ENCODE measurements around the gene CLEC16A. TPM values are rescaled to one million over a fixed set of nuclear protein-coding genes. Genes with fewer than 3 reads are reported as not detected.

Gene CLEC16A
- total and polyA plus RNA-seq, 2 donors (not counting 1 experiment from before 2014, with no cell fraction given): 21.9 to 79.5 TPM

GRCh38 chr16:11051879-11052808 is 107.8 kb downstream of the CLEC16A start:
- peaks cover 0 to 57% of the 10 kb centered on the region in 2 experiments for H3K36me3 ChIP-seq (replicated peaks in 1 of 2; ENCODE audit: control extremely low read depth in 1 of 2, control insufficient read depth in 1 of 2, extremely low read depth in 1 of 2, insufficient read depth in 2 of 2, low read length in 1 of 2)
- 38% methylated on average over 12 of the region's 17 CpGs for WGBS (ENCODE audit: insufficient coverage)
- DNase-seq (peak; percentile 24), ATAC-seq (ENCODE audit: low read depth) (peak; percentile 61)
- intact Hi-C loops (cut with micrococcal nuclease): no loop called here
- ChIA-PET POLR2A (no interaction called here), CTCF (interaction anchor here (0.6 to 1.7 kb wide), 6 partner anchors 53 to 207 kb away, joined by 3 to 8 read pairs (median 3); no protein-coding TSS in a partner anchor)
- H4K20me1 ChIP-seq (ENCODE audit: control insufficient read depth, insufficient read depth, low read length, poor library complexity, severe bottlenecking): no peaks in the 10 kb centered on the region
- no peak overlapping the region for H3K4me3 Mint-ChIP-seq
- no peaks in the 10 kb centered on the region for H3K79me2 ChIP-seq (ENCODE audit: control insufficient read depth, insufficient read depth, low read length)
- no peak for TF ChIP-seq CTCF (IDR thresholded peaks at IDR 0.05)
- no peak for TF ChIP-seq EZH2 (IDR thresholded peaks at IDR 0.05; ENCODE audit: borderline replicate concordance, insufficient read depth, low read depth, low read length, poor library complexity, severe bottlenecking)
- H3K9me3 ChIP-seq (ENCODE audit: control extremely low read depth in 1 of 3, control insufficient read depth in 2 of 3, insufficient read depth in 1 of 3, low read length in 2 of 3): no peaks in the 10 kb centered on the region
- no peaks in the 10 kb centered on the region for H3K27me3 ChIP-seq (replicated peaks in 1 of 4; ENCODE audit: control extremely low read depth in 1 of 4, control insufficient read depth in 3 of 4, insufficient read depth in 4 of 4, low read length in 3 of 4)
- H2AFZ ChIP-seq (ENCODE audit: insufficient read depth, low read depth, low read length, poor library complexity, severe bottlenecking): no peak overlapping the region
- no peak overlapping the region for H3K4me3 ChIP-seq (ENCODE audit: control extremely low read depth in 1 of 5, extremely low read depth in 1 of 5, insufficient read depth in 1 of 5, low read depth in 2 of 5, low read length in 4 of 5)
- peaks cover 19% of the 10 kb centered on the region for H3K4me1 Mint-ChIP-seq
- no peaks in the 10 kb centered on the region for H3K9me3 Mint-ChIP-seq (ENCODE audit: insufficient read depth)
- no peak overlapping the region for H3K4me2 ChIP-seq (replicated peaks; ENCODE audit: low read depth, low read length, poor library complexity, severe bottlenecking)
- H3K9ac ChIP-seq (ENCODE audit: low read length): no peak overlapping the region
- H3K27me3 Mint-ChIP-seq: no peaks in the 10 kb centered on the region
- peaks cover 11 to 14% of the 10 kb centered on the region in 2 donors for H3K4me1 ChIP-seq (ENCODE audit: control insufficient read depth in 2 of 2, insufficient read depth in 2 of 2, low read length in 2 of 2)
- peak overlapping the region; percentile 4 for H3K27ac Mint-ChIP-seq
- no peak overlapping the region for H3K27ac ChIP-seq (ENCODE audit: low read length in 2 of 2)

GRCh38 chr16:11053916-11054460 is 109.6 kb downstream of the CLEC16A start:
- no peak for TF ChIP-seq EZH2 (IDR thresholded peaks at IDR 0.05; ENCODE audit: borderline replicate concordance, insufficient read depth, low read depth, low read length, poor library complexity, severe bottlenecking)
- TF ChIP-seq CTCF (IDR thresholded peaks at IDR 0.05): no peak
- Histone ChIP-seq H3K9ac (ENCODE audit: low read length) (no peak overlapping the region), H2AFZ (ENCODE audit: insufficient read depth, low read depth, low read length, poor library complexity, severe bottlenecking) (no peak overlapping the region), H3K27ac (ENCODE audit: low read length in 2 of 2) (no peak overlapping the region), H3K4me3 (ENCODE audit: control extremely low read depth in 1 of 5, extremely low read depth in 1 of 5, insufficient read depth in 1 of 5, low read depth in 2 of 5, low read length in 4 of 5) (no peak overlapping the region), H3K4me2 (replicated peaks; ENCODE audit: low read depth, low read length, poor library complexity, severe bottlenecking) (no peak overlapping the region), H3K36me3 (replicated peaks in 1 of 2; ENCODE audit: control extremely low read depth in 1 of 2, control insufficient read depth in 1 of 2, extremely low read depth in 1 of 2, insufficient read depth in 2 of 2, low read length in 1 of 2) (peaks cover 0 to 54% of the 10 kb centered on the region in 2 experiments), H3K79me2 (ENCODE audit: control insufficient read depth, insufficient read depth, low read length) (no peaks in the 10 kb centered on the region), H4K20me1 (ENCODE audit: control insufficient read depth, insufficient read depth, low read length, poor library complexity, severe bottlenecking) (no peaks in the 10 kb centered on the region), H3K4me1 (ENCODE audit: control insufficient read depth in 2 of 2, insufficient read depth in 2 of 2, low read length in 2 of 2) (peaks cover 11 to 14% of the 10 kb centered on the region in 2 donors), H3K9me3 (ENCODE audit: control extremely low read depth in 1 of 3, control insufficient read depth in 2 of 3, insufficient read depth in 1 of 3, low read length in 2 of 3) (no peaks in the 10 kb centered on the region), H3K27me3 (replicated peaks in 1 of 4; ENCODE audit: control extremely low read depth in 1 of 4, control insufficient read depth in 3 of 4, insufficient read depth in 4 of 4, low read length in 3 of 4) (no peaks in the 10 kb centered on the region)
- Mint-ChIP-seq H3K9me3 (ENCODE audit: insufficient read depth) (no peaks in the 10 kb centered on the region), H3K4me1 (peaks cover 19% of the 10 kb centered on the region), H3K4me3 (no peak overlapping the region), H3K27ac (no peak overlapping the region), H3K27me3 (no peaks in the 10 kb centered on the region)
- no peak for ATAC-seq (ENCODE audit: low read depth)
- DNase-seq: no peak
- intact Hi-C loops (cut with micrococcal nuclease): no loop called here
- 100% methylated on average over 6 of the region's 6 CpGs for WGBS (ENCODE audit: insufficient coverage)
- POLR2A ChIA-PET: no interaction called here
- CTCF ChIA-PET: no interaction called here
